ENCODE results near the gene ADD3.
A peak's percentile ranks its signal among the peaks of the same experiment; 100 is the strongest.
"Not testable (repeated sequence)": the region's sequence is repeated elsewhere in the genome, so short reads cannot be mapped to it uniquely, and the experiment has no call there.

The ADD3 gene

GRCh38 chr10:109976681-109977080 lies 31.1 kb upstream of the ADD3 start:
- no peak for DNase-seq

- no peak for DNase-seq
Observed at GRCh38 chr10:109977382-109977806, 30.4 kb upstream of the ADD3 start.

GRCh38 chr10:109978481-109978880 lies 29.3 kb upstream of the ADD3 start:
- DNase-seq = peak; percentile 48

- no peak for DNase-seq
Observed at GRCh38 chr10:109979215-109979614, 28.6 kb upstream of the ADD3 start.

GRCh38 chr10:109981650-109982049 lies 26.1 kb upstream of the ADD3 start:
- no peak for DNase-seq

- DNase-seq = no peak
Observed at GRCh38 chr10:109982123-109982522, 25.7 kb upstream of the ADD3 start.

- DNase-seq = no peak
Observed at GRCh38 chr10:109982812-109983211, 25.0 kb upstream of the ADD3 start.

GRCh38 chr10:109984013-109984412 lies 23.8 kb upstream of the ADD3 start:
- no peak for DNase-seq

GRCh38 chr10:109985768-109986167 lies 22.0 kb upstream of the ADD3 start:
- not testable (repeated sequence) for DNase-seq

- no peak for DNase-seq
Observed at GRCh38 chr10:109987452-109988211, 20.2 kb upstream of the ADD3 start.

- no peak for DNase-seq
Observed at GRCh38 chr10:109988212-109988596, 19.6 kb upstream of the ADD3 start.

- DNase-seq = no peak
Observed at GRCh38 chr10:109991266-109991855, 16.4 kb upstream of the ADD3 start.

GRCh38 chr10:109992485-109992884 lies 15.3 kb upstream of the ADD3 start:
- DNase-seq = no peak

GRCh38 chr10:109993551-109994330 lies 14.0 kb upstream of the ADD3 start:
- no peak for DNase-seq

- no peak for DNase-seq
Observed at GRCh38 chr10:109994711-109995577, 12.8 kb upstream of the ADD3 start.

GRCh38 chr10:109995595-109995994 lies 12.2 kb upstream of the ADD3 start:
- no peak for DNase-seq

GRCh38 chr10:109996225-109996624 lies 11.6 kb upstream of the ADD3 start:
- DNase-seq = no peak

GRCh38 chr10:109996766-109997171 lies 11.0 kb upstream of the ADD3 start:
- no peak for DNase-seq

- DNase-seq = no peak
Observed at GRCh38 chr10:109997233-109997632, 10.6 kb upstream of the ADD3 start.

- DNase-seq = no peak
Observed at GRCh38 chr10:109998513-109998912, 9.3 kb upstream of the ADD3 start.

- no peak for DNase-seq
Observed at GRCh38 chr10:110002801-110003523, 4.8 kb upstream of the ADD3 start.

- DNase-seq = no peak
Observed at GRCh38 chr10:110003524-110003885, 4.3 kb upstream of the ADD3 start.

Measured in CD4-positive, alpha-beta T cell treated with Interferon gamma for 1 hour (primary cell).